BJ (cell line): ENCODE data around the gene KIDINS220. TPM values are rescaled to one million over a fixed set of nuclear protein-coding genes. Genes with fewer than 3 reads are reported as not detected.
A peak's percentile ranks its signal among the peaks of the same experiment; 100 is the strongest.

Experiments
- CTCF ChIA-PET: fragments of 350-600 bp; formaldehyde crosslinking; extraction: SDS; loops from one replicate; lab custom pipeline; 2021; ENCODE audit warnings: antibody characterized with exemption, inconsistent platforms; lab: Yijun Ruan, JAX
- POLR2A ChIA-PET: fragments of 300-600 bp; sonication (Branson Sonifier 250); formaldehyde crosslinking; extraction: SDS; loops from one replicate; lab custom pipeline; 2021; ENCODE audit warnings: antibody characterized with exemption; lab: Charles Lee
- DNase-seq: peaks from one replicate; pipeline ENCODE4 v3.0.0-alpha.2; 2011; ENCODE audit warnings: low read depth
- H3K27me3 ChIP-seq: 2 replicates; pipeline ENCODE4 v1.6.0; 2011; ENCODE audit warnings: low read length; ENCODE audit not compliant: control insufficient read depth, insufficient read depth
- H3K36me3 ChIP-seq: 2 replicates; pipeline ENCODE4 v1.5.1; 2011; ENCODE audit warnings: low read length; ENCODE audit not compliant: control insufficient read depth, insufficient read depth
- H3K4me3 ChIP-seq: 2 replicates; pipeline ENCODE4 v1.5.1; 2011; ENCODE audit warnings: low read depth, mild to moderate bottlenecking, control low read depth, low read length
- CTCF ChIP-seq: IDR thresholded peaks from 2 replicates; pipeline ENCODE4 v1.5.1; 2011; ENCODE audit warnings: low read depth, mild to moderate bottlenecking, control low read depth, inconsistent platforms, low read length, moderate library complexity; ENCODE audit not compliant: insufficient read depth
- polyA plus RNA-seq: library from polyadenylated mRNA; depleted of rRNA; stranded (reverse); fragments of >200 nt; gene quantifications from 2 replicates; pipeline ENCODE4 v1.2.3, GENCODE V29; 2011

The KIDINS220 gene
- polyA plus RNA-seq, 1 experiment, result 34.8 TPM

- Histone ChIP-seq H3K36me3 (no peaks in the 10 kb centered on the region), H3K27me3 (no peaks in the 10 kb centered on the region), H3K4me3 (peak overlapping the region; percentile 94)
- ChIA-PET CTCF (interaction anchor here (1.6 kb wide), 1 partner anchor 1258 kb away, joined by 11 read pairs; no protein-coding TSS in a partner anchor), POLR2A (interaction anchor here (0.6 kb wide), 1 partner anchor 1004 kb away, joined by 3 read pairs; no protein-coding TSS in a partner anchor)
- no peak for DNase-seq
- no peak for TF ChIP-seq CTCF
These were observed 152.3 kb downstream of the KIDINS220 start for GRCh38 chr2:8684878-8685696.

GRCh38 chr2:8684540-8684877 is 152.9 kb downstream of the KIDINS220 start:
- Histone ChIP-seq H3K36me3 (no peaks in the 10 kb centered on the region), H3K4me3 (peak overlapping the region; percentile 94), H3K27me3 (no peaks in the 10 kb centered on the region)
- CTCF ChIA-PET, result interaction anchor here (1.6 kb wide), 1 partner anchor 1257 kb away, joined by 11 read pairs; no protein-coding TSS in a partner anchor
- no peak for TF ChIP-seq CTCF
- POLR2A ChIA-PET, result interaction anchor here (0.6 to 0.7 kb wide), 4 partner anchors 20 to 1003 kb away, joined by 3 to 11 read pairs (median 4); no protein-coding TSS in a partner anchor
- no peak for DNase-seq

DNA sequence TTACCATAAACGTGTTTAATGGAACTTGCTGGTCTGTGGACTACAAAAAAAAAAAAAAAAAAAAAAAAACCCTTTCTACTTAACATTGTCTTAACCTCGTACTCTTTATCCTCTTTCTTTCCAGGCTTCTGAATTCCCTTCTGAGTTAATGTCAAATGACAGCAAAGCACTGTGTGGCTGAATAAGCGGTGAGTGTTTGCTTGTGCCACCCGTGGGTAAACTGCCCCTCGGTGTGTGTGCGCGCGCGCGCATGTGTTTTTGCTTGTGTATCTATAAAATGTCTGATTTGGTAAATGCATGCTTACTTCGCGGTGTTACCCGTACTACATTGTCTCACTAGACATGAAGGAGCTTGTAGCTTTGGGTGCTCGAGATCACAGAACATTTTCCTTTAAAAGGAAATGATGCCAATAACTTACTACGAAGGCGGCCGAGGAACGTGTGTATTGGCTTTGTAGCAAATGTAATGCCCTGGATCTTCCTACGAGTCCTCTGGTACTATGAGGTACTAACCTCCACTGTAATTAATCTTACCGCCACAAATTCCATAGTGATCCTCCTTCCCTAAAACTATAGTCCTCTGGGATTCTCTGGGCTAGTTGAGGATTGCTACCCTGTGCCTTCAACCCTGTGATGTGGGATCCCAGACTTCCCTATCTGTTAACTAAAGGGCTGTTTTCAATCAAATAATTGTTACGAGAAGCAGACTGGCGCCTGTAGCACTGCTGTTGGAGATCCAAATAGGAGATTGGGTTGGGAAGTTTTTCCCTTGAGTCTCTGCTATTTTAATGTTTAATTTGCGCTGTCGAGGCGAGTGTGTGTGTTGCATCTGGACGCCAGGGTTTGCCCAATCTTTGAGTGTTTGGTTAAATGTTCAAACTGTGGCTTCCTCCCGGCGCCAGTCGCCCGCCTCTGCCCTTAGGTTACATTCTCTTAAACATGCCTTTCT is 154.4 kb downstream of the KIDINS220 start:
- Histone ChIP-seq H3K4me3 (peak overlapping the region; percentile 94), H3K36me3 (no peaks in the 10 kb centered on the region), H3K27me3 (no peaks in the 10 kb centered on the region)
- CTCF ChIA-PET, result interaction anchor here (1.0 to 1.5 kb wide), 2 partner anchors 1246 to 1256 kb away, joined by 4 read pairs; no protein-coding TSS in a partner anchor
- POLR2A ChIA-PET, result interaction anchor here (0.6 to 0.8 kb wide), 3 partner anchors 21 to 490 kb away, joined by 3 to 10 read pairs (median 4); no protein-coding TSS in a partner anchor
- TF ChIP-seq CTCF, result no peak
- DNase-seq, result no peak

- peak; percentile 91 for DNase-seq
- Histone ChIP-seq H3K4me3 (peak within 1 kb of the TSS; percentile 94), H3K36me3 (no peaks in the 10 kb centered on the region), H3K27me3 (no peaks in the 10 kb centered on the region)
- CTCF ChIA-PET, result interaction anchor here (1.0 to 1.5 kb wide), 4 partner anchors 47 to 1255 kb away, joined by 3 to 4 read pairs (median 4); no protein-coding TSS in a partner anchor
- peak; percentile 29; the same call in 1 of the 2 replicates for TF ChIP-seq CTCF
- POLR2A ChIA-PET, result interaction anchor here (0.6 to 1.3 kb wide), 11 partner anchors 12 to 705 kb away, joined by 3 to 8 read pairs (median 3); no protein-coding TSS in a partner anchor
These were observed 155.4 kb downstream of the KIDINS220 start, which contains the start of gene ID2 for GRCh38 chr2:8681786-8682692. Gene ID2 (plus strand): TSS chr2:8682056. CDS start chr2:8682166, 110 bp downstream.
